Renal cortex interstitium (tissue), 11 donors: ENCODE data around the gene EPN2. TPM values are rescaled to one million over a fixed set of nuclear protein-coding genes. Genes with fewer than 3 reads are reported as not detected.
"Not testable (repeated sequence)": the region's sequence is repeated elsewhere in the genome, so short reads cannot be mapped to it uniquely, and the experiment has no call there.

Experiments
- DNase-seq, 11 donors: peaks; one replicate each; pipeline ENCODE4 v3.0.0-alpha.2; 2013; ENCODE audit warnings: low read depth in 9 of 11, low spot score in 4 of 11; ENCODE audit errors: extremely low read depth in 1 of 11
- polyA plus RNA-seq, 3 donors: library from polyadenylated mRNA; unstranded; fragments of 120-200 nt; gene quantifications; one replicate each; pipeline ENCODE4 v1.2.1, GENCODE V29; 2013; ENCODE audit not compliant: insufficient read length in 3 of 3

The EPN2 gene
- polyA plus RNA-seq, 3 donors = 45.8 to 52.2 (median 48.6) TPM

GRCh38 chr17:19255279-19255678, 18.1 kb downstream of the EPN2 start:
- no peak for DNase-seq

DNA sequence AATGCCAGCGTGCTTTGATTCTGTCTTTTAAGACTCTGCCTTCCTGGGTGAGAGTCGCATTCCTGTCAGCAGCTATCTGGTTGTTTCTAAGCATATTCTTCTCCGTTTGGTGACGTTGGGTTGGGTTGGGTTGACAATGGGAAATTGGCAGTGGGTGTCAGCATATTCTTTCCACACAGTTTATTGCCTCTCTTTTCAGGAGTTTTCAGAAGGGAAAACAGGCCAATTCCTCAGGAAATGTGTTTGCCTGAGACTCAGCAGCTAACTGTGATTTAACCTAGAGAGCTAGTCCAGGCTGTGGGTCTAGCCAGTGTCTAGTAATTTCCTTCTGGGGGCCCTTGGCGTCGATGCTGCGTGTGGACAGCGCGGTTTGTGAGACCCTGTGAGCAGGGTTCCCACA, 21.2 kb downstream of the EPN2 start:
- no peak for DNase-seq

DNA sequence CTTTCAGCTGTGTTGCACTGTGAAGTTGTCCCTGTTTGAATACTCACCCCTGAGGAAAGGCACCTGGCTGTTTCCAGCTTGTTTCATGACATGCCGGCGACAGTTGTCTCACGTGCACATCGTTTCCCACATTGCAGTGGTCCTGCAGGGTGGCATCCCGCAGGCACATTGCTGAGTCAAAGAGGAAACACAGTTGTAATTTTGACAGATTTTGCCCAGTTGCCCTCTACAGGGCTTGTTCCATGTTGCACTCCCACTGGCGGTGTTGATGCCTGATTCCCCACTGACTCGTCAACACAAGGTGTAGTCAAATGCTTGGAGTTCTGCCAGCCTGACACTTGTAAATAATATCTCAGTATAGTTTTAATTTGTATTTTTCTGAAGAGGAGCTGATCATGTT, 23.8 kb downstream of the EPN2 start:
- DNase-seq = no peak

DNA sequence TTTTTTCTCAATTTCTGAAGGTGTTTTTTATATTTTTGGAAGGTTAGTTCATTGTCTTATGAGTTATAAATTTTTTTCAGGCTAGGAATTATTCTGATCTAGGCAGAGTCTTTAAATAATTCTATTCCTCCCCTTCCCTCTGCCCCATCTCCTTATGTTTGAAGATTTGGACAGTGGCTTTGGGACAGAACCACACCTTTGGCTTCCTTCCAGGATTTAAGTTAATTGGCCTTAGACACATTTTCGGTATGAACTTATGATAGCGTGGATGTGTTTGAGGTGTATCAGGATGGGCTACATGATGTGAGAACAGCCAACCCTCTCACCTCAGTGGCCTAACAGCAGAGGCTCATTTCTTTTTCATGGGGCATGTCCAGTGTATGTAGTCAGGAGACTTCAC, 24.3 kb downstream of the EPN2 start:
- no peak for DNase-seq

DNA sequence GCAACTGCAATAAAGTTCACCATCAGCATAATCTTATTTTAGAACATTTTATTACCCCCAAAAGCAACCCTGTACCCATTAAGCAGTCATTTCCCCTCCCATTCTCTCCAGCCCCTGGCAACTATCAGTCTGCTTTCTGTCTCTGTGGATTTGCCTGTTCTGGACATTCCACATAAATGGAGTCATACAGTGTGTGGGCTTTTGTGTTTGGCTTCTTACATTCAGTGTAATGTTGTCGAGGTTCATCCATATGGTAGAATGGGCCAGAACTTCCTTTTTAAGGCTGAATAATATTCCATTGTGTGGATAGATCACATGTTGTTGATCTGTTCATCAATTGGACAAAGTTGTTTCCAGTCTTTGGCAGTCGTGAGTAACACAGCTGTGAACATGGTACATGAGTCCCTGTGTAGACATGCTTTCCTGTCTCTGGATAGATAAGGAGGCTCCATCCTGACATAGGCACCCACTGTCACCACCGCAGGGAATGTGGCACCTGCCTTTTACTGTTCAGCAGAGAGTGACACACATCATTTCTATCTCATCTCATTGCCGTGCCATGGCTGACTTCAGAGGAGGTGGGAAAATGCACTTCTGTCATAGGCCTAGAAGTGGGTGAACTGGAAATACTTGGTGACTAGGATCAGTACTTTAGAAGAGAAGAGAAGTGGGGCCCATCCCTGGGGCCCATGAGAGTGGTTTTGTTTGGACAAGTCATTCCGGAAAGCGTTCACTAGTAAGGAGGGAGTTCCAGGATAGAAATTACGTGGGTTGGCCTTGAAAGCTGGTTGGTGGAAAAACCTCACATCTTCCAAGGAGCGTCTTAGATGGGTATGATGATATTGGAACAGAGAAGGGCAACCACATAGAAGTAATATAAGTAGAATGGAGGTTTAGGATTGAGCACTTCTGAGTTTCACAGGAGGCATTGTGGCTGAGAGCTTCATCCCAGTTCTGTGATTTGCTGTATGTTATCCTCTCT, 25.8 kb downstream of the EPN2 start:
- DNase-seq = no peak

GRCh38 chr17:19263641-19264051, 26.5 kb downstream of the EPN2 start:
- DNase-seq = no peak

- DNase-seq = no peak
Observed at GRCh38 chr17:19264268-19264667, 27.1 kb downstream of the EPN2 start.

- DNase-seq = no peak
Observed at GRCh38 chr17:19264681-19265080, 27.5 kb downstream of the EPN2 start.

GRCh38 chr17:19265755-19266154, 28.6 kb downstream of the EPN2 start:
- DNase-seq = no peak

- DNase-seq = no peak
Observed at GRCh38 chr17:19268611-19269010, 31.4 kb downstream of the EPN2 start.

GRCh38 chr17:19269106-19269505, 31.9 kb downstream of the EPN2 start:
- DNase-seq = no peak

- no peak for DNase-seq
Observed at GRCh38 chr17:19269641-19270040, 32.5 kb downstream of the EPN2 start.

DNA sequence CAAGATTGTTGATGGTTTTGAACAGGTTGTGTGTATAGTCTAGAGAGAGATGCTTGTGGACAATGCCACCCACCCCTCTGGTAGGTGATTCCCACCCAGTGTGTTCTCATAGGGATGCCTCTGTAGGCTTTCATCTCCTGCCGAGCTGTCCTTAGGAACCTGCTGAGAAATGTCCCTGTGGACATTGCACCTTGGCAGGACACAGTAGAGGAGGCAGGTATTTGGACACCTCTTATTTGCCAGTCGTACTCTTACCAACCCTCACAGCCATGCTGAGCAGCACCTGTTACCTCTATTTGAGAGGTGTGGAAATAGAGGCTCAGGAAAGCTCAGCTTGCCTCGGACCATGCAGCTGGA, 33.2 kb downstream of the EPN2 start:
- DNase-seq = no peak

DNA sequence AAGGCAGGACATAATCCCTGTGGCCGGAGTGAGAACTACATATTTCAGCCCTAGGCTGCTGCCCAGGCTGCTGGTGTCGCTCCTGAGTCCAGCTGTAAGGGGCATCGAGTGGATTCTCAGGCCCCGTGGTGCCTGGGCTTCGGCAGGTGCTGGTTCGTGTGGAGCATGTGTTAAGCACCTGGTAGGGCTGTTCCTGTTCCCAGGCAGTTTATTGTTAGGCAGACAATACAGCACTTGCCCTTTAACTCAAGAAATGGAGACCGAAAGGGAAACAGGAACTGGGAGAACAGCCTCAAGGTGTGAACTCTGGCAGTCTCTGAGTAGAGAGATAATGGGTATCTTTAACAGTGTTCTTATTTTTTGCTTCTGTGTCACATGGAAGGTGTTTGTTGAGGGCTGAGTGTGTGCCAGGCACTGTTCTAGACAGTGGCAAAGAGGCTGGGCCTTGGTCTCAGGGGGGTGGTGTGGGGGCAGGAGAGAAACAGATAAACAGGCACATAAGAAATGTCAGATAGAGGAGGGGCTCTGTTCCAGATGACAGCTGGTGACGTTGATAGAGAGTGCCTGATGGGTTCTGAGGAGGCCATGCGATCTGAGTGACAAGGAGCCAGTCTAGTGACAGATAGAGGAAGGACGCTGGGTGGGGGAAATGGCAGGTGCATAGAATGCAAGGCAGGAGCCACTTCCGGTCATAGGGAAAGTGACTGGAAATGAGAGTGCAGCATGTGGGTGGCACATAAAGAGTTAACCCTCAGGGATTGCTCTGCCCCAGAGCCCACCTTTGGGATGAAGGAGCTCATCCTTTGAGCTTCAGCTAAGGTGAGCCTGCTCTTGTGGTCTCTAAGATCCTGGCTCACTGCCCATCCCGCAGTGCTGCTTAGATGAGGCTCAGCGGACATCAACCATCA, 33.8 kb downstream of the EPN2 start:
- DNase-seq = no peak

DNA sequence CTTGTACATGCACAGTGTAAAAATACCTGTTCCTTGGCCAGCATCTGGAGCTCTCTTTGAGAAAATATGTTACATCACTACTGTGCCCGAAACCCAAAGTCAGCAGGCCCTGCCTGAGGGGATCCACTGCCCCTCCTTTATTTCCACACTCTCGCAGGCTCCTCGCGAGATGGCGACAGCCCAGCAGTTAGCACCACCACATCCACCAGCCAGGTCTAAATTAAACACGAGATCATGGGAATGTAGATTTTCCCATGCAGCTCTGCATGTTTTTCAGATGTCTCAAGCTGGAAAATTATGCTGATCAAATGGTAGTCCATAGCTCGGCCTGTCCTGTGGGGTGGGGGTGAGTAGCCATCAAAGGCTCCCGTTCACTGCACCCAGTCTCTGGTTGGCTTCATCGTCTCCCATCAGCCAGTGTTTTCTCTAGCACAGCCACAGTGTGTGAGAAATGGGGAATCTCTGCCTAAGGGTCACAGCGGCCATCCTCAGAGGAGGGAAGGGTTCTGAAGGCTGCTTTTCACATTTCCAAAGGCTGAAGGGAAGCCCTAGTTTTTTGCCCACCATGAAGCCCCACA, 34.7 kb downstream of the EPN2 start:
- DNase-seq = no peak

DNA sequence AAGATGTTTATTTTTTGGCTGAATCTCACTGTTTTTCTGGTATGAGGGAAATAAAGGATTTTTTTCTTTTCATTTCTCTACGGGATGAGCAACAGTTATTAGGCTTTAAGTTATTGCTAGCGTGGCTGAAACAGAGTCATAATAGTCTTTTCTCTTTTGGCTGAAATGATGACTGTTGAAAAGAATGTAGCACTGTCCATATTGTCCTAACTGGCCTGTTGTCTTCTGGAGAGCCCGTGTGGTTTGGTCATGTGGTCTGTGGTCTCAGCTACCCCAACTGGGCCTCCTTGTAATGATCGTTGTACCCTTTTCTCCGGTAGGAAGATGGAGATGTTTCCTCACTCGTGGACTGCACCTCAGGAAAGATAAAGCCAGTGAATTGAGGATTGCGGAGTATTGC, 36.6 kb downstream of the EPN2 start:
- DNase-seq = no peak

GRCh38 chr17:19274893-19275292, 37.7 kb downstream of the EPN2 start:
- no peak for DNase-seq

- DNase-seq = no peak
Observed at GRCh38 chr17:19275457-19276127, 38.4 kb downstream of the EPN2 start.

GRCh38 chr17:19278284-19278683, 41.1 kb downstream of the EPN2 start:
- DNase-seq = not testable (repeated sequence)
